GM18498 (cell line): ENCODE results near the gene SLC13A3.

Experiments used
- ATAC-seq: cut with Tn5 transposase; IDR thresholded peaks from one replicate; pipeline ENCODE4 v1.9.1; 2021; ENCODE audit warnings: mild to moderate bottlenecking, moderate library complexity; ENCODE audit not compliant: unreplicated experiment

Gene SLC13A3

GRCh38 chr20:46651091-46651962 is at the start of gene SLC13A3:
SLC13A3 (minus strand) TSS chr20:46651459; CDS start chr20:46651421, 38 bp downstream.
- ATAC-seq = no peak

GRCh38 chr20:46701057-46701456 is 49.8 kb upstream of the SLC13A3 start:
- ATAC-seq = no peak

- no peak for ATAC-seq
Measured at GRCh38 chr20:46700481-46700880, 49.2 kb upstream of the SLC13A3 start.

GRCh38 chr20:46699651-46700359 is 48.5 kb upstream of the SLC13A3 start:
- ATAC-seq = no peak

GRCh38 chr20:46698788-46699187 is 47.5 kb upstream of the SLC13A3 start:
- ATAC-seq = no peak

- no peak for ATAC-seq
Measured at GRCh38 chr20:46696791-46697279, 45.6 kb upstream of the SLC13A3 start.

- ATAC-seq = no peak
Measured at GRCh38 chr20:46695892-46696291, 44.6 kb upstream of the SLC13A3 start.

- ATAC-seq = no peak
Measured at GRCh38 chr20:46694484-46694883, 43.2 kb upstream of the SLC13A3 start.

GRCh38 chr20:46691196-46691595 is 39.9 kb upstream of the SLC13A3 start:
- no peak for ATAC-seq

GRCh38 chr20:46690219-46691106 is 39.2 kb upstream of the SLC13A3 start:
- no peak for ATAC-seq

- ATAC-seq = no peak
Measured at GRCh38 chr20:46689754-46690085, 38.5 kb upstream of the SLC13A3 start.

- peak; percentile 96 for ATAC-seq
Measured at GRCh38 chr20:46689082-46689753, 38.0 kb upstream of the SLC13A3 start, which contains the start of gene TP53RK. TP53RK (minus strand) TSS chr20:46689444; CDS start chr20:46689414, 30 bp downstream.

GRCh38 chr20:46688151-46689081 is 37.2 kb upstream of the SLC13A3 start:
- ATAC-seq = no peak

- no peak for ATAC-seq
Measured at GRCh38 chr20:46683939-46684750, 32.9 kb upstream of the SLC13A3 start.

- ATAC-seq = no peak
Measured at GRCh38 chr20:46683668-46683938, 32.3 kb upstream of the SLC13A3 start.

- no peak for ATAC-seq
Measured at GRCh38 chr20:46683011-46683667, 31.9 kb upstream of the SLC13A3 start.

GRCh38 chr20:46682063-46682821 is 31.0 kb upstream of the SLC13A3 start:
- no peak for ATAC-seq
